Measurements from ENCODE around the gene UACA. TPM values are rescaled to one million over a fixed set of nuclear protein-coding genes. Genes with fewer than 3 reads are reported as not detected.

UACA gene
- total and polyA plus RNA-seq, 9 of the 15 experiments (the other 6 are each of a cell fraction or from before 2014, with no cell fraction given) = 0.06 to 0.33 (median 0.15) TPM; not detected in 5

DNA sequence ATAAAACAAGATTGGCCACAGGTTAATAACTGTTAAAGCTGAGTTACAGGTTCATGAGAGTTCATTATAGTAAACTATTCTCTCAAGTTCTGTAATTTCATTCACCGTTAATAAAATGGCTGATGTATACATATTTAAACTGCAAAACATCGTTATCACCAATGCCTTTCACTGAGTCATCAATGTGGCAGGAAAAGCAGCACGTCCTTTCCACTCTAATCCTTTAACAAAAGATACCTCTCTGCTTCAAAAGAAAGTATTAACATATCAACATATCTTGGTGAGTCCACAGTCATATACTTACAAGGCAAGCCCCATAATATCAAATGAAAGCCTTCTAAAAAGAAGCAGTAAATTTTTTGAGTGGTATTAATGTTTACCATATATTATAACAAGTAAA lies 54.5 kb downstream of the UACA start:
- in situ Hi-C loops (cut with MboI) (no loop called here), intact Hi-C loops (cut with micrococcal nuclease) (no loop called here)
- Histone ChIP-seq H3K27me3 (ENCODE audit: control insufficient read depth in 2 of 2, insufficient read depth in 2 of 2, low read length in 2 of 2) (peaks cover 0 to 4% of the 10 kb centered on the region in 2 experiments; a peak in 1 of 5 replicates), H3K9me1 (ENCODE audit: control insufficient read depth, insufficient read depth, low read length) (no peaks in the 10 kb centered on the region), H3K9ac (ENCODE audit: insufficient read depth in 1 of 2, low read depth in 2 of 2, low read length in 2 of 2) (no peak overlapping the region), H2AFZ (ENCODE audit: low read depth, low read length) (no peak overlapping the region), H3K79me2 (ENCODE audit: control insufficient read depth, insufficient read depth, low read length) (no peaks in the 10 kb centered on the region), H3K4me2 (ENCODE audit: insufficient read depth, low read length) (no peak overlapping the region), H3K9me3 (replicated peaks; ENCODE audit: control insufficient read depth, insufficient read depth, low read depth, low read length) (no peaks in the 10 kb centered on the region), H4K20me1 (replicated peaks; ENCODE audit: control insufficient read depth, insufficient read depth, low read length) (no peaks in the 10 kb centered on the region), H3K4me3 (no peak overlapping the region), H3K4me1 (replicated peaks in 1 of 2; ENCODE audit: control insufficient read depth in 2 of 2, insufficient read depth in 2 of 2, low read length in 2 of 2) (no peaks in the 10 kb centered on the region), H3K27ac (ENCODE audit: extremely low read depth, low read depth, low read length) (no peak overlapping the region), H3K36me3 (ENCODE audit: control insufficient read depth, insufficient read depth, low read length) (no peaks in the 10 kb centered on the region)
- WGBS (ENCODE audit: insufficient coverage, low coverage, missing lambda C conversion rate) = 0% methylated on average over 3 of the region's 3 CpGs
- DNase-seq (ENCODE audit: extremely low read depth in 1 of 4, low spot score in 3 of 4) (no peak), FAIRE-seq (no peak), ATAC-seq (no peak)
- CTCF ChIA-PET (ENCODE audit: low intra/inter-chr PET ratio) = no interaction called here
- BruUV-seq (replicated peaks) = no TSS peak
- TF ChIP-seq, protein P1, sequence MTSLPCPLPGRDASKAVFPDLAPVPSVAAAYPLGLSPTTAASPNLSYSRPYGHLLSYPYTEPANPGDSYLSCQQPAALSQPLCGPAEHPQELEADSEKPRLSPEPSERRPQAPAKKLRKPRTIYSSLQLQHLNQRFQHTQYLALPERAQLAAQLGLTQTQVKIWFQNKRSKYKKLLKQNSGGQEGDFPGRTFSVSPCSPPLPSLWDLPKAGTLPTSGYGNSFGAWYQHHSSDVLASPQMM (CRISPR knock-in tag; IDR thresholded peaks at IDR 0.05) = no peak
- TF ChIP-seq CREB1 (IDR thresholded peaks at IDR 0.05) = no peak
- no peak for TF ChIP-seq CREB1 (CRISPR knock-in tag; IDR thresholded peaks at IDR 0.05)
- TF ChIP-seq RBM14 (IDR thresholded peaks at IDR 0.05; ENCODE audit: borderline replicate concordance, insufficient read depth, low read depth, low read length) = no peak
- TF ChIP-seq USF1 (CRISPR knock-in tag; IDR thresholded peaks at IDR 0.05) = no peak
- POLR2A ChIA-PET = no interaction called here

Measured in K562 (cell line).